Measurements from ENCODE around the gene ADAP1.
"Not testable (repeated sequence)": the region's sequence is repeated elsewhere in the genome, so short reads cannot be mapped to it uniquely, and the experiment has no call there.

The ADAP1 gene

GRCh38 chr7:954330-955238 lies at the start of gene ADAP1:
Gene ADAP1 (minus strand): TSS chr7:954680. CDS start chr7:954477, 203 bp downstream.
- DNase-seq: peak in 39 of 42 donors; percentile 27 to 86 (median 67)
- intact Hi-C loops (cut with DNase I): loop anchor here (2.0 kb wide), 1 partner anchor 44 kb away; no protein-coding TSS in a partner anchor

- intact Hi-C loops (cut with DNase I); DNase-seq: not testable (repeated sequence)
Measured at GRCh38 chr7:1002445-1002844, 48.0 kb upstream of the ADAP1 start.

GRCh38 chr7:1002026-1002425 lies 47.5 kb upstream of the ADAP1 start:
- DNase-seq; intact Hi-C loops (cut with DNase I): not testable (repeated sequence)

- DNase-seq; intact Hi-C loops (cut with DNase I): not testable (repeated sequence)
Measured at GRCh38 chr7:1001069-1001770, 46.7 kb upstream of the ADAP1 start.

GRCh38 chr7:999941-1000935 lies 45.8 kb upstream of the ADAP1 start:
- DNase-seq: no peak
- intact Hi-C loops (cut with DNase I): loop anchor here (10.0 kb wide), 1 partner anchor 155 kb away; no protein-coding TSS in a partner anchor

GRCh38 chr7:999149-999879 lies 44.8 kb upstream of the ADAP1 start:
- no peak for DNase-seq
- intact Hi-C loops (cut with DNase I): loop anchor here (10.0 kb wide), 1 partner anchor 155 kb away; no protein-coding TSS in a partner anchor

GRCh38 chr7:997404-998395 lies 43.2 kb upstream of the ADAP1 start:
- DNase-seq: no peak
- intact Hi-C loops (cut with DNase I): loop anchor here (10.0 kb wide), 1 partner anchor 157 kb away; no protein-coding TSS in a partner anchor

GRCh38 chr7:996079-996872 lies 41.8 kb upstream of the ADAP1 start:
- intact Hi-C loops (cut with DNase I): loop anchor here (10.0 kb wide), 1 partner anchor 159 kb away; no protein-coding TSS in a partner anchor
- no peak for DNase-seq

- intact Hi-C loops (cut with DNase I): loop anchor here (10.0 kb wide), 1 partner anchor 159 kb away; no protein-coding TSS in a partner anchor
- DNase-seq: no peak
Measured at GRCh38 chr7:995571-995970, 41.1 kb upstream of the ADAP1 start.

- intact Hi-C loops (cut with DNase I): loop anchor here (1.0 to 10.0 kb wide), 2 partner anchors 71 to 160 kb away; no protein-coding TSS in a partner anchor
- no peak for DNase-seq
Measured at GRCh38 chr7:994592-995308, 40.3 kb upstream of the ADAP1 start.

GRCh38 chr7:992709-993607 lies 38.5 kb upstream of the ADAP1 start:
- intact Hi-C loops (cut with DNase I): loop anchor here (10.0 kb wide), 1 partner anchor 162 kb away; no protein-coding TSS in a partner anchor
- DNase-seq: peak; percentile 93 to 100 (median 98)

- DNase-seq: peak in 3 of 42 donors; percentile 11 to 35 (median 30)
- intact Hi-C loops (cut with DNase I): loop anchor here (10.0 kb wide), 1 partner anchor 163 kb away; no protein-coding TSS in a partner anchor
Measured at GRCh38 chr7:991729-992656, 37.5 kb upstream of the ADAP1 start.
